Measurements from ENCODE around the gene ATXN7L3.
A peak's percentile ranks its signal among the peaks of the same experiment; 100 is the strongest.

ATXN7L3 gene

DNA sequence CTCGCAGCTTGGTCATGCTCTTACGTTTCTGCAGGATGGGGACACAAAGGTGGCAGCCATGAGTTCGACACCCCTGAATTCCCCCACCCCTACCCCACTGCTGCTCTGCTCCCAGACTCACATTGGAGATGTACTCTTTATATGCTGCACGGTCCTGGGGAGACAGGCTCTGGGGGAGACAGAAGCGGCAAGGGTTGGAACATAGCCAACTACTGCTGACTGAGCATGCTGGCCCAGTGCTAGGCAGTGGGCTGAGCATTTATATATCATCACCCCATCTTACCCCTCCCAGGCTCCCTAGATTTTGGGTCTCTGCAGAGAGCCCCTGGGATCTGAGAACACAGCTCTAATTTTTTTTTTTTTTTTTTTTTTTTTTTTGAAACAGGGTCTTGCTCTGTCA lies 8.1 kb upstream of the ATXN7L3 start:
- TF ChIP-seq, protein P1, sequence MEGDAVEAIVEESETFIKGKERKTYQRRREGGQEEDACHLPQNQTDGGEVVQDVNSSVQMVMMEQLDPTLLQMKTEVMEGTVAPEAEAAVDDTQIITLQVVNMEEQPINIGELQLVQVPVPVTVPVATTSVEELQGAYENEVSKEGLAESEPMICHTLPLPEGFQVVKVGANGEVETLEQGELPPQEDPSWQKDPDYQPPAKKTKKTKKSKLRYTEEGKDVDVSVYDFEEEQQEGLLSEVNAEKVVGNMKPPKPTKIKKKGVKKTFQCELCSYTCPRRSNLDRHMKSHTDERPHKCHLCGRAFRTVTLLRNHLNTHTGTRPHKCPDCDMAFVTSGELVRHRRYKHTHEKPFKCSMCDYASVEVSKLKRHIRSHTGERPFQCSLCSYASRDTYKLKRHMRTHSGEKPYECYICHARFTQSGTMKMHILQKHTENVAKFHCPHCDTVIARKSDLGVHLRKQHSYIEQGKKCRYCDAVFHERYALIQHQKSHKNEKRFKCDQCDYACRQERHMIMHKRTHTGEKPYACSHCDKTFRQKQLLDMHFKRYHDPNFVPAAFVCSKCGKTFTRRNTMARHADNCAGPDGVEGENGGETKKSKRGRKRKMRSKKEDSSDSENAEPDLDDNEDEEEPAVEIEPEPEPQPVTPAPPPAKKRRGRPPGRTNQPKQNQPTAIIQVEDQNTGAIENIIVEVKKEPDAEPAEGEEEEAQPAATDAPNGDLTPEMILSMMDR (IDR thresholded peaks at IDR 0.05; ENCODE audit: low read depth, low read length), result no peak
- no peak for DNase-seq (ENCODE audit: low read depth, low spot score)
- in situ Hi-C loops (cut with HindIII; ENCODE audit: low sequenced_read_pairs), result no loop called here
- no peak overlapping the region for H3K4me3 ChIP-seq (ENCODE audit: low read depth, low read length)

DNA sequence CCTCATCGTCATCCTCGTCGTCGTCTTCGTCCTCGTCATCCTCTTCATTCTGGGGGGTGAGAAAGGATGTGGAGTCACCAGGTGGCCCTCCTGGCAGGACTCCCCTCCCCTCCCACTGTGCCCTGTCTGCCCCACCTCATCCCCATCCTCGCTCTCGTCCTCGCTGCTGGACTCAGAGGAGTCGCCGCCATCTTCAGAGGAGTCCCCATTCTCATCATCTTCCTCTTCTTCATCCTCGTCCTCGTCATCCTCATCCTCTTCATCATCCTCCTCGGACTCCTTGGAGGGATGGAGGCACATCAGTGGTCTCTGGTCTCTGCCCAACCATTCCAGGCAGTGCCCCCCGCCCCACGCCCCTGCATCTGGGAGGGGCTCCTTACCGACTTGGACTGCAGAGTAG lies 7.6 kb upstream of the ATXN7L3 start:
- in situ Hi-C loops (cut with HindIII; ENCODE audit: low sequenced_read_pairs), result no loop called here
- DNase-seq (ENCODE audit: low read depth, low spot score), result no peak
- TF ChIP-seq, protein P1 (IDR thresholded peaks at IDR 0.05; ENCODE audit: low read depth, low read length), result no peak
- no peak overlapping the region for H3K4me3 ChIP-seq (ENCODE audit: low read depth, low read length)

DNA sequence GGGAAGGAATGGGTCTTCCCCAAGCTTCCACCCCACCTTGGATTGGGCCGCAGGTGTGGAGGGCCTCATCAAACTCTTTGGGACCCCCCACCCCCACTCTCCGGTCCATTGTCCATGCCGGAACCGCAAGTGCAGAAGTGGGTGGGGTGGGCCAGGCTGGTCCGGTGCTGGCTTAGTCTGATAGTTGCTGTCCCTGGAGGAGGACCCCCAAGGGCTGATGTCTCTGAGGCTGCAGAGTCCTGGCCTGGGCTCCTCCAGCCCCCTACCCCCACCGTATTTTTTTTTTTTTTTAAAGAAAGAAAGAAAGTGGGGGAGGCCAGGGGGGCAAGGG lies 7.1 kb upstream of the ATXN7L3 start:
- in situ Hi-C loops (cut with HindIII; ENCODE audit: low sequenced_read_pairs), result no loop called here
- no peak for DNase-seq (ENCODE audit: low read depth, low spot score)
- H3K4me3 ChIP-seq (ENCODE audit: low read depth, low read length), result no peak overlapping the region
- TF ChIP-seq, protein P1 (IDR thresholded peaks at IDR 0.05; ENCODE audit: low read depth, low read length), result no peak

DNA sequence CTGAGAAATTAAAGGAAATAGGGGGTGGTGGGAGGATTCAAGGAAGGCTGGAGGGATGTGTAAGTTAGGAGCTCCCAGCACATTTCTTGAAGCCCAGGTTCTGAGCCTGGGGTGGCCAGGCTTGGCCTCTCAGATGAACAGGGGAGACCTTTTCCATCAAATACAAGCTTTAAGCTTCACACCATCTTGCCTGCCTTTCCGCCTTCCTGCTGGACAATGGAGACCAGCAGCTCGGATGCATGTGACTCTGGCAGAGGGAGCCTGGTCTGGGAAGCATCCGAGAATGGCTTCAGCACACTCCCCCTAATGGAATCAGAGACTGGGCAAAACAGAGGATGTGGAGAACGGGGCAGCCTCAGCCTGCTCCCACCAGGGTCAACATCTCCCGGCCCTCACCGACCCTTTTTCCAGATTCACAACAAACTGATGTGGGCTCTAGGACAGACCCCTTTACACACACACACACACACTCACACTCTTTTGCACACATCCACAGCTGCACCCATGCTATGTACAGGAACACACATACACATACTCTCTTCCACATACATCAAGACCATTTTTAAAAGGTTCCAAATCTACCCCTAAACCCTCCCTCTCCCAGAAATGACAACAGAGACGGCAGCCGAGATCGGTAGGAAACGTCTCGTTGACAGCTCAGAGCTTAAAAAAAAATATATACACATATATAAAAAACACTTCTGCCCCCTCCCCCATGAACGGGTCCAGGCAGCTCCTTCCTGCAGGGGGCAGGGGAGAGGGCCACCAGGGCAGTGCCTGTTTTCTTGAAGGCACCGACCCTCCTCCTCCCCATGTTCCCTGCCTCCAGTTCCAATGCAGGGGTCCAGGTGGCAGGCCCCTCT lies 6.5 kb upstream of the ATXN7L3 start:
- DNase-seq (ENCODE audit: low read depth, low spot score), result no peak
- in situ Hi-C loops (cut with HindIII; ENCODE audit: low sequenced_read_pairs), result no loop called here
- no peak overlapping the region for H3K4me3 ChIP-seq (ENCODE audit: low read depth, low read length)
- TF ChIP-seq, protein P1 (IDR thresholded peaks at IDR 0.05; ENCODE audit: low read depth, low read length), result peak; percentile 41

- H3K4me3 ChIP-seq (ENCODE audit: low read depth, low read length), result no peak overlapping the region
- TF ChIP-seq, protein P1 (IDR thresholded peaks at IDR 0.05; ENCODE audit: low read depth, low read length), result no peak
- DNase-seq (ENCODE audit: low read depth, low spot score), result peak; percentile 43
- in situ Hi-C loops (cut with HindIII; ENCODE audit: low sequenced_read_pairs), result no loop called here
Observed at GRCh38 chr17:44204441-44204882, 4.8 kb upstream of the ATXN7L3 start.

DNA sequence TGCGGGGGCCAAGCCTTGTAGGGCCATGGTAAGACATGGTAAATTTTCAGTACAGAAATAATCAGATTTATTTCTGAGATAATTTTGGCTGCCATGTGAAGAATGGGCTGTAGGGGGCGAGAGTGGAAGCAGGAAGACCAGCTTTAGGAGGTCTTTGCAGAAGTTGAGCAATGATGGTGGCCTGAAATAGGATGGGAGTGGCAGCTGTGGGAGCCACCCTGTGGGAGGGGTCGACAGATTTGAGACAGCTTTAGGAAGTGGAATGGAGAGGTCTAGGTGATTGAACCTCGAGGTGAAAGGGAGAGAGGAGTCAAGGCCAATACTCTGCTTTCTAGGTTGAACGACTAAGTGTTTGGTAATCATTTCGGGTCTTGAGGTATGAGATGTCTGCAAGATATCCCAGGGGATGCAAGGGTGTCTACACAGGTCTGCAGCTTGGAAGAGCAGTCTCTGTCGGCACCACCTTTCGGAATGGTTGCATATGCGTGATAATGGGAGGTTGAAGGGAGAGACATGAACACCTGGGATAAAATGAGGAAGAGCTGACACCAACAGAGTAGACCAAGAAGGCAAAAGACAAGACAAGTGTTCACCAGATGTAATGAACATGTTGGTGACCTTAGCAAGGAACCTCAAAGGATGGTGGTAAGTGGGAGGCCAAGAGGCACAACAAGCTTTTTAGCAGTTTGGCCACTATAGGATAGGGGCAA lies 4.2 kb upstream of the ATXN7L3 start:
- in situ Hi-C loops (cut with HindIII; ENCODE audit: low sequenced_read_pairs), result no loop called here
- no peak overlapping the region for H3K4me3 ChIP-seq (ENCODE audit: low read depth, low read length)
- peak; percentile 58 for DNase-seq (ENCODE audit: low read depth, low spot score)
- TF ChIP-seq, protein P1 (IDR thresholded peaks at IDR 0.05; ENCODE audit: low read depth, low read length), result peak; percentile 83
